ENCODE data around the gene MAPRE3.

MAPRE3 gene

DNA sequence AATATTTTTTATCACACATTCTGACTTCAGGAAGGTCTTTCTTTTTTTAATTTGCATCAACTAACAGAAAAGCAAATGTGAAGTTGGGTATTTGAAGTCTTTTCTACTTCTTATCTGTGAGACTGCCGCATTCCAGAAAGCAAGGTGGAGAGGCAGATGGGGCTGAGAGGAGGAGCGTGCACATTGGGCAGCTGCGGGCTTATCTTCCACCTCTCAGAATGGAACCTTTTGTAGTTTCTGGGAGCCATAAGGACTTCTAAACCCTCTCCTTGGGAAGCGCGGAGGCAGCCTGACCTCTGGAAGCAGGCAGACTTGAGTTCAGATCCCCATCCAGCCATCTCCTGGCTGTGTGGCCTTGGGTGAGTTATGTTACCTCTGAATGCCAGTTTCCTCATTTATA lies 3.9 kb downstream of the MAPRE3 start:
- Histone ChIP-seq H3K36me3 (ENCODE audit: control insufficient read depth, insufficient read depth, low read length) (no peaks in the 10 kb centered on the region), H3K4me3 (replicated peaks; ENCODE audit: low read depth, low read length) (no peak overlapping the region), H3K27me3 (replicated peaks; ENCODE audit: control insufficient read depth, insufficient read depth, low read length) (no peaks in the 10 kb centered on the region; the same call in none of the 2 replicates)
- no peak for DNase-seq (ENCODE audit: extremely low read depth, insufficient read length)
- TF ChIP-seq, protein P1, sequence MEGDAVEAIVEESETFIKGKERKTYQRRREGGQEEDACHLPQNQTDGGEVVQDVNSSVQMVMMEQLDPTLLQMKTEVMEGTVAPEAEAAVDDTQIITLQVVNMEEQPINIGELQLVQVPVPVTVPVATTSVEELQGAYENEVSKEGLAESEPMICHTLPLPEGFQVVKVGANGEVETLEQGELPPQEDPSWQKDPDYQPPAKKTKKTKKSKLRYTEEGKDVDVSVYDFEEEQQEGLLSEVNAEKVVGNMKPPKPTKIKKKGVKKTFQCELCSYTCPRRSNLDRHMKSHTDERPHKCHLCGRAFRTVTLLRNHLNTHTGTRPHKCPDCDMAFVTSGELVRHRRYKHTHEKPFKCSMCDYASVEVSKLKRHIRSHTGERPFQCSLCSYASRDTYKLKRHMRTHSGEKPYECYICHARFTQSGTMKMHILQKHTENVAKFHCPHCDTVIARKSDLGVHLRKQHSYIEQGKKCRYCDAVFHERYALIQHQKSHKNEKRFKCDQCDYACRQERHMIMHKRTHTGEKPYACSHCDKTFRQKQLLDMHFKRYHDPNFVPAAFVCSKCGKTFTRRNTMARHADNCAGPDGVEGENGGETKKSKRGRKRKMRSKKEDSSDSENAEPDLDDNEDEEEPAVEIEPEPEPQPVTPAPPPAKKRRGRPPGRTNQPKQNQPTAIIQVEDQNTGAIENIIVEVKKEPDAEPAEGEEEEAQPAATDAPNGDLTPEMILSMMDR (IDR thresholded peaks at IDR 0.05; ENCODE audit: insufficient read depth, low read length, poor library complexity, severe bottlenecking): no peak

DNA sequence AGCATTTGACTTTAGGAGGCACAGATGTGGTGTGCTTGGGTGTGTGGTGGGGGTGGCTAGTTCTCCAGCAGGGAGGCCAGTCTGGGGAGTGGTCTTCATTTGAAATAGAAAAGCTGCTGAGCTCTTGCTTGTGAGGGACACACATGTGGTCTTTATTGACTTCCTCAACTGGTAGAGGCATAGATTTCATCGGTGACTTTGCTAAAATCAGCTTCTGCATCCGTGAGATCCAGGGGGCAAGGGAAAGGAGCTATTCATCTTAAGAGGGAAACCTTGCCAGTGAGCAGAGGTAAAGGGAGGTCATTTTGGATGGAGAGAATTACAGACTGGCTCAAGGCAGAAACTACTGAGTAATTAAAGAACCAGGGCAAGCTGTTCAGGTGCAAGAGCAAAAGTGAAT lies 4.7 kb downstream of the MAPRE3 start:
- TF ChIP-seq, protein P1 (IDR thresholded peaks at IDR 0.05; ENCODE audit: insufficient read depth, low read length, poor library complexity, severe bottlenecking): no peak
- Histone ChIP-seq H3K27me3 (replicated peaks; ENCODE audit: control insufficient read depth, insufficient read depth, low read length) (no peaks in the 10 kb centered on the region; the same call in none of the 2 replicates), H3K36me3 (ENCODE audit: control insufficient read depth, insufficient read depth, low read length) (no peaks in the 10 kb centered on the region), H3K4me3 (replicated peaks; ENCODE audit: low read depth, low read length) (no peak overlapping the region)
- no peak for DNase-seq (ENCODE audit: extremely low read depth, insufficient read length)

DNA sequence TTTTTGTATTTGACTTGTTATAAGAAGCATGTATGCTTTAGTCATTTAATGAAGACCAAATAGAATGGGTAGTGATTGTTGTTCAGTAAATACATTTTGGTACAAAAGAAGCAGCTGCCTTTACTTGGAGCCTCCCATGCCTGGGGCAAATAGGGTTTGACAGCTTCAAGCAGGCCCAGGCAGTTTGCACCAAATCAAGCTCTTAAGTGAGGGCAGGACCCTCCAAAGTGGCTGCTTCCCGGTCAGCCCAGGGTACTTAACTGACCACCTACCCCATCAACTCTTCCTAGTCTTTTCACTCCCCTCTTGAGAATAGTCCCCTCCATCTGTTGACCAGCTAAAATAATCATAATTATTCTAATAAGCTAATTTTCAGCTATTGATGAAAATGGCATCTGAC lies 5.2 kb downstream of the MAPRE3 start:
- TF ChIP-seq, protein P1 (IDR thresholded peaks at IDR 0.05; ENCODE audit: insufficient read depth, low read length, poor library complexity, severe bottlenecking): no peak
- DNase-seq (ENCODE audit: extremely low read depth, insufficient read length): no peak
- no peaks in the 10 kb centered on the region for H3K36me3 ChIP-seq (ENCODE audit: control insufficient read depth, insufficient read depth, low read length)
- no peaks in the 10 kb centered on the region; the same call in none of the 2 replicates for H3K27me3 ChIP-seq (replicated peaks; ENCODE audit: control insufficient read depth, insufficient read depth, low read length)
- H3K4me3 ChIP-seq (replicated peaks; ENCODE audit: low read depth, low read length): no peak overlapping the region

DNA sequence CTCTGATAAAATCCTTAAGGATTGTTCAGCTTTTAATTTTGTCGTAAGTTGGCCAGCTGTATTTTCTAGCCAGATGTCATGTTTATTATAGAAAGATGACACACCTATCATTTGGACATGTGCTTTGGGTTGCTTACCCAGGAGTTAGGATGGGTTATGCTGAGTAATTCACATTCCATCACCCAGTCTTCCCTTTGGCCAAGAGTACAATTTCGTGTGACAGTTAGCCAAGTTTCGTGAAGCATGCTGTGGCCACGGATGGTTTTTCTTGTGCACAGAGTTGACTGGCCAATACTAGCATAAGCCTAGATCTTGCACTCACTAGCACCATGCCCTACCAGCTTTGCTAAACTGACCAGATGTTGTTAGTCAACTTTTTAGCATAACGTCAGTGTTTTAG lies 5.8 kb downstream of the MAPRE3 start:
- TF ChIP-seq, protein P1 (IDR thresholded peaks at IDR 0.05; ENCODE audit: insufficient read depth, low read length, poor library complexity, severe bottlenecking): no peak
- H3K4me3 ChIP-seq (replicated peaks; ENCODE audit: low read depth, low read length): no peak overlapping the region
- H3K36me3 ChIP-seq (ENCODE audit: control insufficient read depth, insufficient read depth, low read length): no peaks in the 10 kb centered on the region
- no peaks in the 10 kb centered on the region; the same call in none of the 2 replicates for H3K27me3 ChIP-seq (replicated peaks; ENCODE audit: control insufficient read depth, insufficient read depth, low read length)
- no peak for DNase-seq (ENCODE audit: extremely low read depth, insufficient read length)

DNA sequence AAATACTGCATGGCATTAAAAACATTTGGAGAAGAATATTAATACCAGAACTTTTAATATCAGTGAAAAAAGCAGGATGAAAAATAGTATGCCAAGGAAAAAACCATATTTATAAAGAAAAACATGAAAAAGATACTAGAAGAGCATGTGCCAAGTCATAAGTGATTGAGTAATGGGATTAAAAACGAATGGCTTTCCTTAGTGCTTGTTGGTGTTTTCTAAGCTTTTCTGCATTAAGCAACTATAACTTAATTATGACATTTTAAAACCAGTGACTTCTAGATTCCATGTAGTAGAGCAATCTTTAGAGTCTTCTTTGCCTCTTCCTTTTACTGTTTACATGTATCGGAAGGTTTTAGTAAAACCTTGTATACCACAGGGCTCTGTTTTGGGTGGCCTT lies 6.6 kb downstream of the MAPRE3 start:
- TF ChIP-seq, protein P1 (IDR thresholded peaks at IDR 0.05; ENCODE audit: insufficient read depth, low read length, poor library complexity, severe bottlenecking): no peak
- Histone ChIP-seq H3K27me3 (replicated peaks; ENCODE audit: control insufficient read depth, insufficient read depth, low read length) (no peaks in the 10 kb centered on the region; the same call in none of the 2 replicates), H3K36me3 (ENCODE audit: control insufficient read depth, insufficient read depth, low read length) (no peaks in the 10 kb centered on the region), H3K4me3 (replicated peaks; ENCODE audit: low read depth, low read length) (no peak overlapping the region)
- no peak for DNase-seq (ENCODE audit: extremely low read depth, insufficient read length)

DNA sequence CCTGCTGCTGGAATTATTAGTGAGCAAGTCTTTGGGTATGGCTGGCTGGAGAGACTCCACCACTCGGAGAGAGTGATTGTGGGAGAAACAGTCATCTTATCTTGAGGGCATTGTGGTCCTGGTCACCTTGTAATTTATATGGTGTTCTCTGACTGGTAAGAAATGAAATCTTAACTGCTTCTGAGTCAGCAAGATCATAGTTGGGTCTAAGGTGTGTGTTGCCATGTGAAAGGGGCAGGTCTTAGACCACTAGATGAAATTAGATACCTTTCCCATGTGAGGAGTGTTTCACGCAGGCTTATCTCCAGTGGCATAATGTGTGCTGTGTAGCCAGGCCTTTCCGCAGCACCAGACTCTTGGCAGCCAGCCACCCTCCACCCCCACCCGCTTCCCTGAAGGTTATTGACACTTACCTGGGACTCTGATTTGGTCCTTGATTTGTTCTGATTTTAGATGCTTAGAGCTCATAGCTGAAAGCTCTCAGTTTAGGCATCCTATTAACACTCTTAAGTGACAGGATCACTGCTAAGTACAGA lies 7.7 kb downstream of the MAPRE3 start:
- no peaks in the 10 kb centered on the region for H3K36me3 ChIP-seq (ENCODE audit: control insufficient read depth, insufficient read depth, low read length)
- no peaks in the 10 kb centered on the region; the same call in none of the 2 replicates for H3K27me3 ChIP-seq (replicated peaks; ENCODE audit: control insufficient read depth, insufficient read depth, low read length)
- no peak overlapping the region for H3K4me3 ChIP-seq (replicated peaks; ENCODE audit: low read depth, low read length)
- no peak for DNase-seq (ENCODE audit: extremely low read depth, insufficient read length)
- TF ChIP-seq, protein P1 (IDR thresholded peaks at IDR 0.05; ENCODE audit: insufficient read depth, low read length, poor library complexity, severe bottlenecking): no peak
